Measurements from ENCODE around the gene CCN2. TPM values are rescaled to one million over a fixed set of nuclear protein-coding genes. Genes with fewer than 3 reads are reported as not detected.

CCN2 gene
- total RNA-seq, 1 donor from 2014 or later, result 1,253 TPM

GRCh38 chr6:131989036-131989435 lies 37.9 kb upstream of the CCN2 start:
- Histone ChIP-seq H3K4me1 (ENCODE audit: insufficient read depth, low read length) (no peaks in the 10 kb centered on the region), H3K4me2 (ENCODE audit: low read length) (no peak overlapping the region), H3K9ac (ENCODE audit: low read length) (no peak overlapping the region), H3K36me3 (ENCODE audit: insufficient read depth, low read length) (no peaks in the 10 kb centered on the region), H4K20me1 (ENCODE audit: insufficient read depth, low read length) (no peaks in the 10 kb centered on the region), H3K9me3 (ENCODE audit: insufficient read depth, low read depth, low read length) (no peaks in the 10 kb centered on the region), H3K27ac (ENCODE audit: low read depth, low read length) (no peak overlapping the region), H3K4me3 (ENCODE audit: insufficient read depth, low read depth, low read length) (no peak overlapping the region), H3K27me3 (ENCODE audit: insufficient read depth, low read length) (no peaks in the 10 kb centered on the region), H3K79me2 (ENCODE audit: insufficient read depth, low read length) (no peaks in the 10 kb centered on the region), H2AFZ (ENCODE audit: low read depth, low read length) (no peak overlapping the region)
- FAIRE-seq (no peak), DNase-seq (ENCODE audit: low read depth) (no peak)
- no peak overlapping the region for H3K4me3 Mint-ChIP-seq (ENCODE audit: unreplicated experiment)
- H3K4me1 Mint-ChIP-seq (ENCODE audit: low read depth, unreplicated experiment), result no peaks in the 10 kb centered on the region
- H3K27me3 Mint-ChIP-seq (ENCODE audit: low read depth, unreplicated experiment), result no peaks in the 10 kb centered on the region
- H3K9me3 Mint-ChIP-seq (ENCODE audit: unreplicated experiment), result peaks cover 3% of the 10 kb centered on the region
- H3K27ac Mint-ChIP-seq (ENCODE audit: unreplicated experiment), result no peak overlapping the region
- no peaks in the 10 kb centered on the region for H3K36me3 Mint-ChIP-seq (ENCODE audit: low read depth, unreplicated experiment)
- TF ChIP-seq EZH2 (IDR thresholded peaks at IDR 0.05; ENCODE audit: insufficient read depth, low read length) (no peak), CTCF (IDR thresholded peaks at IDR 0.05; ENCODE audit: insufficient read depth, low read depth, low read length) (no peak)

GRCh38 chr6:131982740-131983259 lies 31.6 kb upstream of the CCN2 start:
- H3K4me3 ChIP-seq (ENCODE audit: insufficient read depth, low read depth, low read length), result no peak overlapping the region
- H3K36me3 Mint-ChIP-seq (ENCODE audit: low read depth, unreplicated experiment), result no peaks in the 10 kb centered on the region
- H2AFZ ChIP-seq (ENCODE audit: low read depth, low read length), result no peak overlapping the region
- H3K4me2 ChIP-seq (ENCODE audit: low read length), result peak overlapping the region; percentile 29
- no peaks in the 10 kb centered on the region for H3K36me3 ChIP-seq (ENCODE audit: insufficient read depth, low read length)
- H3K27me3 ChIP-seq (ENCODE audit: insufficient read depth, low read length), result no peaks in the 10 kb centered on the region
- H3K27ac ChIP-seq (ENCODE audit: low read depth, low read length), result peak overlapping the region; percentile 53
- peaks cover 34% of the 10 kb centered on the region for H3K4me1 ChIP-seq (ENCODE audit: insufficient read depth, low read length)
- H4K20me1 ChIP-seq (ENCODE audit: insufficient read depth, low read length), result no peaks in the 10 kb centered on the region
- no peaks in the 10 kb centered on the region for H3K27me3 Mint-ChIP-seq (ENCODE audit: low read depth, unreplicated experiment)
- H3K27ac Mint-ChIP-seq (ENCODE audit: unreplicated experiment), result no peak overlapping the region
- no peaks in the 10 kb centered on the region for H3K9me3 Mint-ChIP-seq (ENCODE audit: unreplicated experiment)
- no peak overlapping the region for H3K9ac ChIP-seq (ENCODE audit: low read length)
- DNase-seq (ENCODE audit: low read depth) (peak; percentile 93), FAIRE-seq (peak; percentile 96)
- no peaks in the 10 kb centered on the region for H3K9me3 ChIP-seq (ENCODE audit: insufficient read depth, low read depth, low read length)
- TF ChIP-seq CTCF (IDR thresholded peaks at IDR 0.05; ENCODE audit: insufficient read depth, low read depth, low read length), result no peak
- TF ChIP-seq EZH2 (IDR thresholded peaks at IDR 0.05; ENCODE audit: insufficient read depth, low read length), result no peak
- H3K79me2 ChIP-seq (ENCODE audit: insufficient read depth, low read length), result no peaks in the 10 kb centered on the region
- peaks cover 13% of the 10 kb centered on the region for H3K4me1 Mint-ChIP-seq (ENCODE audit: low read depth, unreplicated experiment)
- no peak overlapping the region for H3K4me3 Mint-ChIP-seq (ENCODE audit: unreplicated experiment)

GRCh38 chr6:131981624-131981978 lies 30.4 kb upstream of the CCN2 start:
- no peak for TF ChIP-seq EZH2 (IDR thresholded peaks at IDR 0.05; ENCODE audit: insufficient read depth, low read length)
- no peak for TF ChIP-seq CTCF (IDR thresholded peaks at IDR 0.05; ENCODE audit: insufficient read depth, low read depth, low read length)
- Histone ChIP-seq H3K4me3 (ENCODE audit: insufficient read depth, low read depth, low read length) (no peak overlapping the region), H3K4me2 (ENCODE audit: low read length) (no peak overlapping the region), H2AFZ (ENCODE audit: low read depth, low read length) (no peak overlapping the region), H3K36me3 (ENCODE audit: insufficient read depth, low read length) (no peaks in the 10 kb centered on the region), H3K27me3 (ENCODE audit: insufficient read depth, low read length) (no peaks in the 10 kb centered on the region), H3K27ac (ENCODE audit: low read depth, low read length) (no peak overlapping the region), H3K9ac (ENCODE audit: low read length) (no peak overlapping the region), H3K79me2 (ENCODE audit: insufficient read depth, low read length) (no peaks in the 10 kb centered on the region), H3K4me1 (ENCODE audit: insufficient read depth, low read length) (peaks cover 40% of the 10 kb centered on the region), H3K9me3 (ENCODE audit: insufficient read depth, low read depth, low read length) (no peaks in the 10 kb centered on the region), H4K20me1 (ENCODE audit: insufficient read depth, low read length) (no peaks in the 10 kb centered on the region)
- Mint-ChIP-seq H3K27ac (ENCODE audit: unreplicated experiment) (no peak overlapping the region), H3K9me3 (ENCODE audit: unreplicated experiment) (no peaks in the 10 kb centered on the region), H3K27me3 (ENCODE audit: low read depth, unreplicated experiment) (no peaks in the 10 kb centered on the region), H3K36me3 (ENCODE audit: low read depth, unreplicated experiment) (no peaks in the 10 kb centered on the region), H3K4me3 (ENCODE audit: unreplicated experiment) (no peak overlapping the region), H3K4me1 (ENCODE audit: low read depth, unreplicated experiment) (peaks cover 17% of the 10 kb centered on the region)
- no peak for DNase-seq (ENCODE audit: low read depth)
- no peak for FAIRE-seq
